Measurements from ENCODE around the gene ASIC2. TPM values are rescaled to one million over a fixed set of nuclear protein-coding genes. Genes with fewer than 3 reads are reported as not detected.

The ASIC2 gene
- total RNA-seq, 1 experiment from 2014 or later: 0.74 TPM

GRCh38 chr17:33049781-33050414 is 243.2 kb downstream of the ASIC2 start:
- Histone ChIP-seq H2BK5ac (ENCODE audit: insufficient read length, low read length) (no peak overlapping the region), H2AK5ac (ENCODE audit: insufficient read length, low read length) (no peak overlapping the region), H2AFZ (ENCODE audit: low read length) (no peak overlapping the region), H3K4me1 (ENCODE audit: insufficient read depth, low read length) (no peaks in the 10 kb centered on the region), H2BK15ac (ENCODE audit: low read depth, low read length) (no peak overlapping the region), H3K9ac (ENCODE audit: extremely low read depth, insufficient read length, low read length) (no peak overlapping the region), H3K18ac (ENCODE audit: insufficient read length, low read depth, low read length) (no peak overlapping the region), H3K9me3 (ENCODE audit: control insufficient read depth, low read depth, low read length) (no peaks in the 10 kb centered on the region), H2BK120ac (ENCODE audit: low read depth, low read length, poor library complexity, severe bottlenecking) (no peak overlapping the region), H4K5ac (ENCODE audit: insufficient read length, low read depth, low read length) (no peak overlapping the region), H3K27ac (ENCODE audit: insufficient read length, low read depth, low read length) (no peak overlapping the region), H3K4me2 (ENCODE audit: insufficient read depth, insufficient read length, low read length) (no peak overlapping the region), H4K8ac (replicated peaks; ENCODE audit: insufficient read length, low read depth, low read length) (no peak overlapping the region), H3K27me3 (ENCODE audit: insufficient read depth, low read length) (no peaks in the 10 kb centered on the region), H3K14ac (ENCODE audit: insufficient read depth, low read length) (no peak overlapping the region), H3T11ph (ENCODE audit: low read length) (no peak overlapping the region), H3K23ac (ENCODE audit: insufficient read length, low read depth, low read length) (no peak overlapping the region), H4K20me1 (ENCODE audit: control insufficient read depth, insufficient read depth, insufficient read length) (no peaks in the 10 kb centered on the region), H3K79me1 (ENCODE audit: insufficient read depth, low read depth, low read length, poor library complexity, severe bottlenecking) (no peaks in the 10 kb centered on the region), H2BK12ac (ENCODE audit: insufficient read length, low read depth, low read length) (no peak overlapping the region), H3K79me2 (ENCODE audit: insufficient read depth, low read length) (no peaks in the 10 kb centered on the region), H2BK20ac (ENCODE audit: low read depth, low read length, poor library complexity, severe bottlenecking) (no peak overlapping the region), H3K56ac (ENCODE audit: insufficient read length, low read depth, low read length) (no peak overlapping the region), H4K91ac (ENCODE audit: insufficient read length, low read depth, low read length) (no peak overlapping the region), H3K4ac (ENCODE audit: low read depth, low read length) (no peak overlapping the region), H3K23me2 (ENCODE audit: insufficient read length, low read depth, low read length, poor library complexity, severe bottlenecking) (no peaks in the 10 kb centered on the region)
- DNase-seq: peak; percentile 74
- TF ChIP-seq CTCF (conservative IDR thresholded peaks at IDR 0.05): peak; percentile 87
- WGBS (ENCODE audit: extremely low coverage, insufficient read length, low lambda C conversion rate): no CpG with 5 or more reads among the region's 11 CpGs
- Mint-ChIP-seq H3K27me3 (ENCODE audit: low read depth) (peaks cover 50% of the 10 kb centered on the region), H3K27ac (no peak overlapping the region), H3K9me3 (no peaks in the 10 kb centered on the region), H3K36me3 (ENCODE audit: insufficient read depth in 1 of 3, low read depth in 3 of 3) (no peaks in the 10 kb centered on the region), H3K4me1 (no peaks in the 10 kb centered on the region), H3K4me3 (no peak overlapping the region)

Measured in H9 (cell line).